Measurements from ENCODE around the gene PODNL1.
A peak's percentile ranks its signal among the peaks of the same experiment; 100 is the strongest.

The PODNL1 gene

GRCh38 chr19:13957051-13957450, 18.8 kb upstream of the PODNL1 start:
- DNase-seq (ENCODE audit: low spot score) = peak; percentile 49

DNA sequence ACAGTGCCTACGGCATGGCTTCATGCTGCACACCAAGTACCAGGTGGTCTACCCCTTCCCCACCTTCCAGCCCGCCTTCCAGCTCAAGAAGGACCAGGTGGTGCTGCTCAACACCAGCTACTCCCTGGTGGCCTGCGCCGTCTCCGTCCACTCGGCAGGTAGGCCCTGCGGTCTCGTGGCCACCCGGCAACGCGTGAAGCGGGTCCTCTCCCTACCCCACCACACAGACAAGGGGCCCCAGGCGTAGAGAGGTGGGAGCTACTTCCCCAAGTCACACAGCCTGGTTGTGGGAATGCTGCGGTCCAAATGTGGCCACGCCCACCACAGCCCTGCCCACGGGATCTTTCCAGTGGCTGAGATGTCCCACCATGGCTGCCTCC, 18.1 kb upstream of the PODNL1 start:
- no peak for DNase-seq (ENCODE audit: low spot score)

DNA sequence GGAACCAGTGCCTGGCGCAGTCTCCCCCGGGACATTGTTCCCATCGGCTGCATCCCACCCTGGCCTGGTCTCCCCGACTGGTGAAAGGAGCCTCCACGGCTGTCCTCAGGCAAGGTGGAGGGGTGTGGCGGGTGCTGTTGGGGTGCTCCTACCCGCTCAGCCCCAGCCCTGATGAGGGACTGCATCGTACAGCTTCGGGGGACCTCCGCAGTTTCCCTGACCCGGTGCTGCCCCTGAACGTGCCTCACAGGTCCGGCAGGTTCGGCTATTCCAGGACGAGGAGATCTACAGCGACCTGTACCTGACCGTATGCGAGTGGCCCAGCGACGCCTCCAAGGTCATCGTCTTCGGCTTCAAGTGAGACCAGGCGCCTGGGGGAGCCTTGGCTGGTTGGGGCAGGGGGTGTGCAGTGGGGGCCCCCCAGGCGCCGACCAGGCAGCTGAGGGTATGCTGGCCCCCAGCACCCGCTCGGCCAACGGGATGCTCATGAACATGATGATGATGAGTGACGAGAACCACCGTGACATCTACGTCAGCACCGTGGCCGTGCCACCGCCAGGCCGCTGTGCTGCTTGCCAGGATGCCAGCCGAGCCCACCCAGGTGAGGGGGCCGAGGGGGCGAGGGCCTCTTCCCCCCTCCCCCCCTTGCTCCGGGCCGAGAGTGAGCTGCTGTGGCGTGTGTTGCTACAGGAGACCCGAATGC, 17.6 kb upstream of the PODNL1 start:
- no peak for DNase-seq (ENCODE audit: low spot score)

GRCh38 chr19:13954185-13954584, 16.0 kb upstream of the PODNL1 start:
- DNase-seq (ENCODE audit: low spot score) = no peak

GRCh38 chr19:13952931-13953531, 14.8 kb upstream of the PODNL1 start:
- peak; percentile 67 for DNase-seq (ENCODE audit: low spot score)

- peak; percentile 99 for DNase-seq (ENCODE audit: low spot score)
Measured at GRCh38 chr19:13952154-13952930, 14.1 kb upstream of the PODNL1 start, which contains the start of gene DCAF15. Gene DCAF15 (plus strand): TSS chr19:13952509. CDS start chr19:13952513, 4 bp downstream.

DNA sequence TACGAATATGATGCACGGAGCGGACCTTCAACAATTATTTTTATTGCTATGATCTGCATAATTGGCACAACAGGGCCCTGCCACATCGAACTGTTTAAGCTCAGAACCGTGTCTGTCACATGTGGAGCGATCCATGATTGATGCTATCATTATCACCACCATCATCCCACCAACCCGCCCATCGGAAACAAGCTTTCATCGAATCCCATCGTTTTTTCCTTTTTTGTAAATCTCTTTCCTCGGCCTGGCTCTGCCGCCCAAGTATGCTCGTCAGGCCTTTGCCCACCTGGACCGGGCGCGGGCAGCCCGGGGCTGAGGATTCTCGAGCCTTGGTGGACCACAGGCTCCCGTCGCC, 13.6 kb upstream of the PODNL1 start:
- no peak for DNase-seq (ENCODE audit: low spot score)

- DNase-seq (ENCODE audit: low spot score) = no peak
Measured at GRCh38 chr19:13951043-13951442, 12.8 kb upstream of the PODNL1 start.

GRCh38 chr19:13946414-13946813, 8.2 kb upstream of the PODNL1 start:
- no peak for DNase-seq (ENCODE audit: low spot score)

DNA sequence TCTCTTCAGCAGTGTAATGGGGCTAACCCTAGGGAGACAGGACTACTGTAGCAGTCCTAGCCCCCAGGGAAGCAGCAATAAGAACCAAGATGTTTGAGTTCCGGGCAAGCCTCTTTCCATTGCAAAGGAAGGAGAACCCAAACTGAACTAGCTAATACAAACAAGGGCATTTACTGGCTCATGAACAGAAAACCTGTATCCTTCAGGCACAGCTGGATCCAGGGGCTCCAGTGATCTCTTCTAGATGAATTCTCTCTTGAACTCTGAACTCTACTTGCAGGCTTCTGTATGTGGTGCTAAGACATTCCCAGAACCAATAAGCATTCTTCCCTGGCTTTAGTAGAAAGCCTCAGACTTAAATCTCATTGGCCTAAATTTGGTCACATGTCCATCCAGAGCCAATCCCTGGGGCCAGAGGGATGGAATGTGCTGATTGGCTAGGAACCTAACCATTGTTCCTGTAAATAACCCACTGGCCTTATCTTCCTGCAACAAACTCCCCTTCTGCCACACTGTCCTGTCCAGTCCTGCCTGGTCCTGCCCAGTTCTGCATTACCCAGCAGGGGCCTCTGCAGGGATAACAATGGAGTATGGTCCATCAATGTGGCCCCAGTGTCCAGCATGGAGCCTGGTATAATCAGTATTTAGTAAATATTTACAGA, 3.9 kb upstream of the PODNL1 start:
- DNase-seq (ENCODE audit: low spot score) = no peak

GRCh38 chr19:13937479-13938300, 527 bp downstream of the PODNL1 start:
- DNase-seq (ENCODE audit: low spot score) = no peak

DNA sequence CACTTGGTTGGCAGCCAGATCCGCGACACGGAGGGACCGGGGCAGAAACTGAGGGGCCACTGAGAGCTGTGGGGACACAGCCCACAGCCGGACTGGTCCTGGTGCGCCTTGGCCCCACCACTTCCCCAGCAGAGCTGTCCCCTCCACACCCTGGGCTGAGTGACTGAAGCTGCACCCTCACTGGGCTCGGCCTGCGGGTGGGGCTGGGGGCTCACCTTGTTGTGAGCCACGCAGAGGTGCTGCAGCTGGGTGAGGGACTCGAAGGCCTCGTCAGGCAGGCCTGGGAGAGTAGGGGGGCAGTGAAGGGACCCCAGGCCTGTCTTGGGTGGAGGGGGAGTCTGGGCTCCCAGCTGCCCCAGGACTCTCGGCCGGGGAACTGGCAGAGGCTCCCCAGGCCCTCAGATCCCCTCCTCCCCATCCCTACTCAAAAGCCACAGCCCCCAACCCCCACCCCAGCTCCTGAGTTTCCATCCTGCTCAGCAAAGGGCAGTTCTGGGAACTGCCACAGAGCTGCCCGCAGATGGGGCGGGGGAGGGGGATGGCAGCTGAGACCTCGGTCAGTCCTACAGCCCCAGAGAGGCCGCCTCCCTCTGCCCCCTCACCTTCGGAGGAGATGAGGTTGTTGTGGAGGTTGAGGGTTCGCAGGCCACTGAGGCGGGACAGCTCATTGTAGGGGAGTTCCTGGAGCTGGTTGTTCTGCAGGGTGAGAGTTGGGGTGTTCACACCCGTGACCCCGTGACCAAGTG, 2.3 kb downstream of the PODNL1 start:
- DNase-seq (ENCODE audit: low spot score) = no peak

GRCh38 chr19:13934785-13935109, 3.5 kb downstream of the PODNL1 start:
- no peak for DNase-seq (ENCODE audit: low spot score)

DNA sequence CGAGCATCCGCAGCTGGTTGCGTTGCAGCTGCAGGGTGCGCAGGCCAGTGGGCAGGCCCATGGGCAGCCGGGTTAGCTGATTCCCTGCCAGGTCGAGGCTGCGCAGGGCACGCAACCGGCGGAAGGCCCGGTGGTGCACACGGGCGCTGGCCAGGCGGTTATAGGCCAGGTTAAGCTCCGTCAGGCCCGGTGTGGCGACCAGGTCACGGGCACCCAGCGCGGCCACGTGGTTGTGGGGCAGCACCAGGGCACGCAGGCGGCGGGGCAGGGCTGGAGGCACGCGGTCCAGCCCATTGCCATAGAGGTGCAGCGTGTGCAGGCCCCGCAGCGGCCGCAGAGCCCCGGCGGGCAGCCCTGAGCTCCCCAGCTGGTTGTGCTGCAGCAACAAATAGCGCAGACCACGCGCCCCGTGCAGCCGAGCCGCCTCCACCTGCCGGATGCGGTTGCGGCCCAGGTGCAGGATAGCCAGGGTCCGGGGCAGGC, 5.3 kb downstream of the PODNL1 start:
- DNase-seq (ENCODE audit: low spot score) = no peak

GRCh38 chr19:13932149-13932637, 6.0 kb downstream of the PODNL1 start:
- no peak for DNase-seq (ENCODE audit: low spot score)

GRCh38 chr19:13931391-13932148, 6.6 kb downstream of the PODNL1 start:
- DNase-seq (ENCODE audit: low spot score) = no peak

DNA sequence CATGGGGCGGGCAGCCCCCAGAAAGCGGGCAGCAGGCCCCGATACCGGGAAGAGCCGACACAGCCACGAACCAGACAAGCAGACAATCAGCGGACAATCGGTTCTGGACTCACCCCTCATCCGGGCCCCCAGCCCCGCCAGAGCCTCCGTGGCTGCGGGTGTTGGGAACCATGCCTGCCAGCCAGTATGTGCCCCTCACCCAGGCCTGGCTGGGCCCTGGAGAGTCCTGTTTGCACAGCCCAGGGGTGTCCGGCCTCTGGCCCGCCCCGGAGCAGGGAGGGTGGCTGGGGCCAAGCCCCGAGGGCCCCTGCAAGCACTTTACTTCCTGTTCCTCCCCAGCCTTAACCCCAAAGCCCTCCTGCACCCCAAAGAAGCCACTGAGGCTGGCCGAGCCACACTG, 7.8 kb downstream of the PODNL1 start:
- no peak for DNase-seq (ENCODE audit: low spot score)

DNA sequence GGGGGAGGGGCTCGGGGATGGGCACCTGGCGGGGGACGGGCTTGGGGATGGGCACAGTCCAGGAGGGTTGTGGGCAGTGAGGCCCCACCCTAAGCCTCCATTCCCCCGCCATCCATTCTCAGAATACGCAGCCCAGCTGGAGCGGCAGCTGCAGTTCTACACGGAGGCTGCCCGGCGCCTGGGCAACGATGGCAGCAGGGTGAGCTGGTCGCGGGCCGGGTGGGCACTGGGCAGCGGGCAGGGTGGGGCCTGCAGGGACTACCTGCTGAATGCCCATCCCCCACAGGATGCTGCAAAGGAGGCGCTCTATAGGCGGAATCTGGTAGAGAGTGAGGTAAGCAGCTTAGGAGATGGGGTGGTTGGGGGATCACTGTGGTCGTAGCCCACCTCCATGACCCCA, 8.3 kb downstream of the PODNL1 start:
- no peak for DNase-seq (ENCODE audit: low spot score)

GRCh38 chr19:13929340-13929739, 8.9 kb downstream of the PODNL1 start:
- no peak for DNase-seq (ENCODE audit: low spot score)

- no peak for DNase-seq (ENCODE audit: low spot score)
Measured at GRCh38 chr19:13926715-13927114, 11.5 kb downstream of the PODNL1 start.
